B cell (primary cell): ENCODE data around the gene KCNQ5.

Source experiments
- EZH2 ChIP-seq: IDR thresholded peaks from 2 replicates; pipeline ENCODE4 v1.6.1; 2012; ENCODE audit warnings: borderline replicate concordance, low read depth, mild to moderate bottlenecking, moderate library complexity, low read length; ENCODE audit not compliant: insufficient read depth, poor library complexity, severe bottlenecking
- TF ChIP-seq, protein P1 (sequence below): fragments of 200-600 bp; IDR thresholded peaks from one replicate; pipeline ENCODE4 v1.8.0; 2022; ENCODE audit warnings: antibody characterized with exemption, mild to moderate bottlenecking

DNA sequence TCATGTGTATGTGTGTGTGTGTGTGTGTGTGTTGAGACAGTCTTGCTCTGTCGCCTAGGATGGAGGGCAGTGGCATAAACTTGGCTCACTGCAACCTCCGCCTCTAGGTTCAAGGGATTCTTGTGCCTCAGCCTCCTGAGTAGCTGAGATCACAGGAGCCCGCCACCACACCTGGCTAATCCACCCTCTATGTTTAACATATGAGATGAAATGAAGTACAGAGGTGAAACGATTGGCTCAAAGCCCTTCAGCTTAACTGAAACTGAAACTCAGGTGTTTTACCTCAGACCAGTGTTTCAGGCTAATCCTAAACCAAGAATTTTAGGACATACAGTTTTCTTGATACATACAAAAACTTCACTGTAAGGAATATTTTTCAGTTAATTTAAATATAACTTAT lies 167.3 kb downstream of the KCNQ5 start:
- TF ChIP-seq, protein P1, sequence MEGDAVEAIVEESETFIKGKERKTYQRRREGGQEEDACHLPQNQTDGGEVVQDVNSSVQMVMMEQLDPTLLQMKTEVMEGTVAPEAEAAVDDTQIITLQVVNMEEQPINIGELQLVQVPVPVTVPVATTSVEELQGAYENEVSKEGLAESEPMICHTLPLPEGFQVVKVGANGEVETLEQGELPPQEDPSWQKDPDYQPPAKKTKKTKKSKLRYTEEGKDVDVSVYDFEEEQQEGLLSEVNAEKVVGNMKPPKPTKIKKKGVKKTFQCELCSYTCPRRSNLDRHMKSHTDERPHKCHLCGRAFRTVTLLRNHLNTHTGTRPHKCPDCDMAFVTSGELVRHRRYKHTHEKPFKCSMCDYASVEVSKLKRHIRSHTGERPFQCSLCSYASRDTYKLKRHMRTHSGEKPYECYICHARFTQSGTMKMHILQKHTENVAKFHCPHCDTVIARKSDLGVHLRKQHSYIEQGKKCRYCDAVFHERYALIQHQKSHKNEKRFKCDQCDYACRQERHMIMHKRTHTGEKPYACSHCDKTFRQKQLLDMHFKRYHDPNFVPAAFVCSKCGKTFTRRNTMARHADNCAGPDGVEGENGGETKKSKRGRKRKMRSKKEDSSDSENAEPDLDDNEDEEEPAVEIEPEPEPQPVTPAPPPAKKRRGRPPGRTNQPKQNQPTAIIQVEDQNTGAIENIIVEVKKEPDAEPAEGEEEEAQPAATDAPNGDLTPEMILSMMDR = no peak
- TF ChIP-seq EZH2 = no peak
